GM19043 (cell line): Measurements from ENCODE around the gene MRAP2.
"Not testable (repeated sequence)": the region's sequence is repeated elsewhere in the genome, so short reads cannot be mapped to it uniquely, and the experiment has no call there.

Experiments used
- ATAC-seq: cut with Tn5 transposase; IDR thresholded peaks from one replicate; pipeline ENCODE4 v1.9.1; 2021; ENCODE audit warnings: low read depth; ENCODE audit not compliant: unreplicated experiment

The MRAP2 gene

DNA sequence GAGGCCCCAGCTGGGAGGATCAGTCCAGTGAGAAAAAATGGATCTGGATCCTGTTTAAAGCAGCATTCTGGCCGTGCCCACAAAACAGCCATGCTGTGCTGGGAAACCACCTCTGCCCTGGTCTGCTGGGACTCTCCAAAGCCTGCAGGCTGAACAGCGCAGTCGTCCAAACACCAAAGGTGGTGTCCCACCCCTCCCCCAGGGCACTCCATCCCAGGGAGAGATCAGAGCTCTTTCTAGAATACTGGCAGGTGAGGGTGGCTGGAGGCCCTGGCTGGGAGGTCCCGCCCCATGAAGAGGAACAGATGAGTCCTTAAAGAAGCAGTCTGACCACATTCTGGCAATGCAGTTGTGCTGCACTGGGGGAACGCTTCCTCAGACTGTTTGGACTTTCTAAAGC is 84.6 kb downstream of the MRAP2 start:
- no peak for ATAC-seq

DNA sequence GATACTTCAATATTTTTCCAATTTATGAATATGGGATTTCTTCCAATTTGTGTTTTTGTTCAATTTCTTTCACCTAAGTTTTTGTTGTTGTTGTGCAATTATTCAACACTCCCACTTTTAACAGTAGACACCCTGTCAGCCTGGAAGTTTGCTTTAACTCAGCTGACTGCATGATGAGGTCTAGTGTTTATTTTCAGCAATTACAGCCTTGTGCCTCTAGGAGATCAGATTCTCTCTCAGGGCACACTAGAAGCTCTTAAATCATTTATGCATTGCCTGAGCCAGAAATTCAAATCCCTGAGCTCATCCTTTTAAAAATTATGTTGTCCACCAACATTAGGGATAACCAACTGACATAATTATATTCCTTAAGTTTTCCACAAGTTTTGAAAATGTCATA is 85.7 kb downstream of the MRAP2 start:
- ATAC-seq = no peak

DNA sequence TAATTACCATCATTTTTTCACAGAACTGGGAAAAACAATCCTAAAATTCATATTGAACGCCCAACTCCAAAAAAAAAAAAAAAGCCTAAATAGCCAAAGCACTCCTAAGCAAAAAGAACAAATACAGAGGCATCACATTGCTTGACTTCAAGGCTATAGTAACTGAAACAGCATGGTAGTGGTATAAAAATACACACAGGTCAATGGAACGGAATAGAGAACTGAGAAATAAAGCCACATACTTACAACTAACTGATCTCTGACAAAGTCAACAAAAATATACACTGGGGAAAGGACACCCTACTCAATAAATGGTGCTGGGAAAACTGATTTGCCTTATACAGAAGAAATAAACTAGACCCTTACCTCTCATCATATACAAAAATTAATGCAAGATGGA is 89.6 kb downstream of the MRAP2 start:
- no peak for ATAC-seq

DNA sequence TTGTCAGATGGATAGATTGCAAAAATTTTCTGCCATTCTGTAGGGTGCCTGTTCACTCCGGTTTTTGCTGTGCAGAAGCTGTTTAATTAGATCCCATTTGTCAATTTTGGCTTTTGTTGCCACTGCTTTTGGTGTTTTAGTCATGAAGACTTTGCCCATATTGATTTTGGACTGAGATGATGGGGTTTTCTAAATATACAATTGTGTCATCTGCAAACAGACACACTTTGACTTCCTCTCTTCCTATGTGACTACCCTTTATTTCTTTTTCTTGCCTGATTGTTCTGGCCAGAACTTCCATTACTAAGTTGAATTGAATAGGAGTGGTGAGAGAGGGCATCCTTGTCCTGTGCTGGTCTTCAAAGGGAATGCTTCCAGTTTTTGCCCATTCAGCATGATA is 96.0 kb downstream of the MRAP2 start:
- not testable (repeated sequence) for ATAC-seq

DNA sequence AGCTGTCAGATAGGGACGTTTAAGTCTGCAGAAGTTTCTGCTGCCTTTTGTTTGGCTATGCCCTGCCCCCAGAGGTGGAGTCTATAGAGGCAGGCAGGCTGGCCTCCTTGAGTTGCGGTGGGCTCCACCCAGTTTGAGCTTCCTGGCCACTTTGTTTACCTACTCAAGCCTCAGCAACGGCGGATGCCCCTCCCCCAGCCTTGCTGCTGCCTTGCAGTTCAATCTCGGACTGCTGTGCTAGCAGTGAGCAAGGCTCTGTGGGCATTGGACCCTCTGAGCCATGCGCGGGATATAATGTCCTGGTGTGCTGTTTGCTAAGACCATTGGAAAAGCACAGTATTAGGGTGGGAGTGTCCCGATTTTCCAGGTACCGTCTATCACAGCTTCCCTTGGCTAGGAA is 99.8 kb downstream of the MRAP2 start:
- ATAC-seq = not testable (repeated sequence)

DNA sequence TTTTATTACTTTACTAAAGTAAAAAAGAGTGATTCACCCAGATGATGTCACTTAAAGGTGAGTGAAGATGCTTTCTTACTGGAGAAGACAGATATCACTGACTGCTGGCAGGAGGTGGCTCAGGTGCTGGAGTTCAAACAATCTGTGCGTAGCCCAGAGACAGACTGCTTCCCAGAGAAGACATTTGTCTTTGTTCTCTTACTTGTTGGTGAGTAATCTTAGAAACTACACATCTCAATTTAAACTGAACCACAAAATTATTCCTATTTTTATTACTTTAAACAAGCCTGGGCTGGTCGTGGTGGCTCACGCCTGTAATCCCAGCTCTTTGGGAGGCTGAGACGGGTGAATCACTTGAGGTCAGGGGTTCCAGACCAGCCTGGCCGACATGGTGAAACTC is 101.7 kb downstream of the MRAP2 start:
- ATAC-seq = no peak

DNA sequence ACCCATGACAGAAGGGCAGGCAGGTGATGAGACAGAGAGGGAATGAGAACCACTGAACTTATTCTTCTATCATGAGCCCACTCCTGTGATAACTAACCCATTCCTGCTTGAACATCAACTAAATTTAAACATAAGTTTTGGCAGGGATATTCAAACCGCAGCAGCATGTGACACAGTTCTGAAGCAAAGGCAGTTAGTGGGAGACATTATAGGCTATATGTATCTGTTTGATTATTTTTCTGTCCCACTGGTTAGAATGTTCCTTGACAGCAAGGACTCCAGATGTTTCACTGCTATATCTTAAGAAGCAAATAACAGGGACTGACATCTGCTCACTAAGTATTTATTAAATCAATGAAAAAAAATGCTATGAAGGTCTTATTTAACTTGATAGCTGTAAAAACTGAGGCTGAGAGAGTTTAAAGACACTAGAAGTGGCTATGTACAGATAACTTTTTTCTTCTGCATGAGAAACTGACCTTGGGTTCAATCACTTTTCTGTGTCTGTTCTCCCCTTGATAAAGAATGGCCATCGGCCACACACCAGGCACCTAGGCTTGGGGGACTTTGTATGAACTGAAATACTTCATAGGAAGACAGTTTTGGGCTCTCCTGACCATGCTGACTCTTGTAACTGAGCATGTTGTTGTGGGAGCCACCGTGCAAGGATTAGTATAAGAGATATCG is 102.9 kb downstream of the MRAP2 start:
- no peak for ATAC-seq

DNA sequence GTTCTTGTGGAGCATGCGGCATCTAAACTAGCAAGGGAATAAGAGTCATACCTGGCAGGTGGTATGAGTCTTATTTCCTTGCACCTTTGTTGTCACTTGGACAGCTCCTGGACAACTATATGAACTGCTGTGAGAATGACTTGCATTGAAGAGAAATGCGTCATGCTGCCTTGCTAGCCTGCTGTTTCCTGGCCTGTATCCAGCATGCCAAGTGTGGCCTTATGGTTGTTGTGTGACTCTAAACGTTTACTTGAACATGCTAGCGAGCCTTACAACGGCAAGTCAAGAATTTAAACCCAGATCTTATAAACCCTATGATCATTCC is 103.4 kb downstream of the MRAP2 start:
- ATAC-seq = no peak

DNA sequence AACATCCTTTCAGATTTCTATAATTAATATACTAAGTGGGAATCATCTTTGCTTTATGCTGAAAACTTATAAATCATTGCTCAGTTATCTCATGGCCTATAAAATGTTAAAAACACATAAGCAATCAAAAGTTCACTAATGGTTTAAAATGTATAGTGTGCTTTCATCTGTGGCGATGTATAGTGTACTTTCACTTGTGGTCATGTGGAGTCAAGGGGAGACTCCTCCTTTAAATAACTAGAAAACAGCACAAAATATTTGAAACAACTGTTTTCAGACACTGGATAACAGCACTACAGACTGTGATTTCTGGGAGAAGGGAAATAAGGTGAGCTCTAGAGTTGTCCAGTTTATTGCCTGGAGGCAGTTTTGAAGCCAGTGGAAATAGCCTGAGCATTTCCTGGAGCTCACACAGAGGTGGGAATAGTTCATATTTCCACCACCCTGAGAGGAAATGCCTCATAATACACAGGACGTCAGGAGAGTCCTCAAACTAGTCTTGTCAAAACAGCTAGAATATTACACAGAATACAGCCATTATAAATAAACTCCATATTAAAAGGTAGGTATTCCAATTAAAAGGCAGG is 104.5 kb downstream of the MRAP2 start:
- no peak for ATAC-seq

DNA sequence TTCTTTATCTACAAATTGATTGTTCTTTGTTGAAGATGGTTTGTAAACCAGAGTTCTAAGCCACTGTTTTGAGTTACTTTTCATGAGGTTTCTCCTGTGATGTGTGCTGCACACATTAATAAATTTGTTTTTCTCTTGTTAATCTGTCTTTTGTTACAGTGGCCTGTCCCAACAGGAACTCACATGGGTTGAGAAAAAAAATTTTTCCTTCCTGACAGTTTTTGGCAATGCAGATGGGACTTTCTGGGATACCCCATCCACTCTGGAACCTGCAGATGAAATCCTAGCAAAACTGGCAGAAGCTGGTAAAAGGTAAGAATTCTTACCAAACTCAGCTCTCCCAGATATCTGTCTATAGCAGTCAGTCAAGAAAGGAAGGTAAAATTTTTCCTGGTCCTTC is 105.7 kb downstream of the MRAP2 start:
- ATAC-seq = no peak
